Fibroblast of skin of right quadriceps (primary cell): Measurements from ENCODE around the gene IL36G.
"Not testable (repeated sequence)": the region's sequence is repeated elsewhere in the genome, so short reads cannot be mapped to it uniquely, and the experiment has no call there.

Experiments
- DNase-seq: peaks from one replicate; pipeline ENCODE4 v3.0.0-alpha.2; 2013

The IL36G gene

GRCh38 chr2:112977559-112978056 is at the start of gene IL36G:
IL36G (plus strand) TSS chr2:112978006; CDS start chr2:112978639, 633 bp downstream.
- DNase-seq = no peak

- no peak for DNase-seq
Measured at GRCh38 chr2:112933261-112933660, 44.5 kb upstream of the IL36G start.

- DNase-seq = not testable (repeated sequence)
Measured at GRCh38 chr2:112934117-112934516, 43.7 kb upstream of the IL36G start.

GRCh38 chr2:112936927-112937232 is 40.9 kb upstream of the IL36G start:
- no peak for DNase-seq

GRCh38 chr2:112938904-112939303 is 38.9 kb upstream of the IL36G start:
- DNase-seq = peak; percentile 33

- DNase-seq = no peak
Measured at GRCh38 chr2:112939425-112939824, 38.4 kb upstream of the IL36G start.

GRCh38 chr2:112940859-112941625 is 36.8 kb upstream of the IL36G start:
- DNase-seq = no peak

- DNase-seq = peak; percentile 63
Measured at GRCh38 chr2:112941753-112942653, 35.8 kb upstream of the IL36G start.

GRCh38 chr2:112942654-112943002 is 35.2 kb upstream of the IL36G start:
- DNase-seq = no peak

- no peak for DNase-seq
Measured at GRCh38 chr2:112944971-112945370, 32.8 kb upstream of the IL36G start.

GRCh38 chr2:112946086-112946485 is 31.7 kb upstream of the IL36G start:
- DNase-seq = no peak

GRCh38 chr2:112947374-112947773 is 30.4 kb upstream of the IL36G start:
- no peak for DNase-seq

GRCh38 chr2:112949456-112949855 is 28.4 kb upstream of the IL36G start:
- DNase-seq = no peak

GRCh38 chr2:112954364-112954763 is 23.4 kb upstream of the IL36G start:
- DNase-seq = no peak

- no peak for DNase-seq
Measured at GRCh38 chr2:112957511-112957910, 20.3 kb upstream of the IL36G start.

GRCh38 chr2:112958428-112959108 is 19.2 kb upstream of the IL36G start:
- DNase-seq = peak; percentile 55

GRCh38 chr2:112959109-112959812 is 18.5 kb upstream of the IL36G start:
- no peak for DNase-seq

GRCh38 chr2:112960230-112960825 is 17.5 kb upstream of the IL36G start:
- no peak for DNase-seq

GRCh38 chr2:112962308-112963175 is 15.3 kb upstream of the IL36G start:
- no peak for DNase-seq

- DNase-seq = no peak
Measured at GRCh38 chr2:112967023-112967422, 10.8 kb upstream of the IL36G start.

GRCh38 chr2:112972423-112973086 is 5.3 kb upstream of the IL36G start:
- no peak for DNase-seq
